Loucy (cell line): ENCODE results near the gene PLCG2.

Experiments used
- EZH2phosphoT487 ChIP-seq: fragments of 200-600 bp; IDR thresholded peaks from 2 replicates; pipeline ENCODE4 v1.6.1; 2018; ENCODE audit warnings: antibody characterized with exemption, mild to moderate bottlenecking, moderate library complexity, borderline replicate concordance
- TF ChIP-seq, protein P1 (sequence below): fragments of 200-600 bp; sonication (generic); conservative IDR thresholded peaks from 2 replicates; pipeline ENCODE4 v1.5.1; 2014; ENCODE audit warnings: mild to moderate bottlenecking, antibody characterized with exemption, low read length

DNA sequence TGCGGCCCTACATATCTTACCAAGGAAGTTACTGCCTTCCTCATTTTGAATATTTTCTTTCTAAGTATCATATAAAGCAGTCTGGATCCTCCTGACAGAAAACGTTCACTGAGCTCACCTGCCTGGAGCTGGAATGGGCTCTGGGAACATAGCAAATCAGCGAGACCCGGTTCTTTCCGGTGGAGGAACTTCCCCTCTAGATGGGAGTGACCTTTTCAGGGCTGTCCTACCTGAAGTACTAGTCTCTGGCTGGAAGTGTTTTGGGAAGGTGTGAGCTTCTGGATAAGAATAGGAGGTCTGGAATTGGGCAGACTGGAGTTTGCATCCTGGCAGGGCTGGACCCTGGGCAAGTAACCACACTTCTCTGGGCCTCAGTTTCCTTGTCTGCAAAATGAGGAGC is 152.8 kb downstream of the PLCG2 start:
- TF ChIP-seq, protein P1, sequence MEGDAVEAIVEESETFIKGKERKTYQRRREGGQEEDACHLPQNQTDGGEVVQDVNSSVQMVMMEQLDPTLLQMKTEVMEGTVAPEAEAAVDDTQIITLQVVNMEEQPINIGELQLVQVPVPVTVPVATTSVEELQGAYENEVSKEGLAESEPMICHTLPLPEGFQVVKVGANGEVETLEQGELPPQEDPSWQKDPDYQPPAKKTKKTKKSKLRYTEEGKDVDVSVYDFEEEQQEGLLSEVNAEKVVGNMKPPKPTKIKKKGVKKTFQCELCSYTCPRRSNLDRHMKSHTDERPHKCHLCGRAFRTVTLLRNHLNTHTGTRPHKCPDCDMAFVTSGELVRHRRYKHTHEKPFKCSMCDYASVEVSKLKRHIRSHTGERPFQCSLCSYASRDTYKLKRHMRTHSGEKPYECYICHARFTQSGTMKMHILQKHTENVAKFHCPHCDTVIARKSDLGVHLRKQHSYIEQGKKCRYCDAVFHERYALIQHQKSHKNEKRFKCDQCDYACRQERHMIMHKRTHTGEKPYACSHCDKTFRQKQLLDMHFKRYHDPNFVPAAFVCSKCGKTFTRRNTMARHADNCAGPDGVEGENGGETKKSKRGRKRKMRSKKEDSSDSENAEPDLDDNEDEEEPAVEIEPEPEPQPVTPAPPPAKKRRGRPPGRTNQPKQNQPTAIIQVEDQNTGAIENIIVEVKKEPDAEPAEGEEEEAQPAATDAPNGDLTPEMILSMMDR = no peak
- no peak for TF ChIP-seq EZH2phosphoT487
